Stimulated activated CD4-positive, alpha-beta T cell treated with anti-CD3 and anti-CD28 coated beads, Interleukin-4, amount 100 ng/mL, for 1 hour (primary cell): Measurements from ENCODE around the gene CTRL.

Experiments used
- DNase-seq: peaks from one replicate; pipeline ENCODE4 v3.0.0-alpha.2; 2020

CTRL gene

GRCh38 chr16:67885976-67886375, 45.7 kb downstream of the CTRL start:
- no peak for DNase-seq

- DNase-seq, result no peak
These were observed 46.1 kb downstream of the CTRL start for GRCh38 chr16:67885545-67885944.

- DNase-seq, result no peak
These were observed 47.0 kb downstream of the CTRL start, which contains the start of gene NRN1L for GRCh38 chr16:67884684-67885083. NRN1L (plus strand) TSS chr16:67884885; CDS start chr16:67884904, 19 bp downstream.

GRCh38 chr16:67883872-67884261, 47.8 kb downstream of the CTRL start:
- peak; percentile 77 for DNase-seq

- no peak for DNase-seq
These were observed 48.4 kb downstream of the CTRL start for GRCh38 chr16:67883146-67883871.

GRCh38 chr16:67882374-67883145, 49.1 kb downstream of the CTRL start:
- DNase-seq, result no peak

GRCh38 chr16:67881621-67882161, 50.0 kb downstream of the CTRL start:
- DNase-seq, result no peak

GRCh38 chr16:67880584-67880983, 51.1 kb downstream of the CTRL start:
- no peak for DNase-seq

GRCh38 chr16:67879936-67880335, 51.7 kb downstream of the CTRL start:
- DNase-seq, result no peak
